Activated gamma-delta T cell treated with anti-CD3 and anti-CD28 coated beads, Interleukin-2, amount 50 U/mL, for 16 hours (primary cell): ENCODE results near the gene RIMBP2.
A peak's percentile ranks its signal among the peaks of the same experiment; 100 is the strongest.
"Not testable (repeated sequence)": the region's sequence is repeated elsewhere in the genome, so short reads cannot be mapped to it uniquely, and the experiment has no call there.

ENCODE experiments used
- DNase-seq: peaks from one replicate; pipeline ENCODE4 v3.0.0-alpha.2; 2020; ENCODE audit warnings: low read depth

RIMBP2 gene

DNA sequence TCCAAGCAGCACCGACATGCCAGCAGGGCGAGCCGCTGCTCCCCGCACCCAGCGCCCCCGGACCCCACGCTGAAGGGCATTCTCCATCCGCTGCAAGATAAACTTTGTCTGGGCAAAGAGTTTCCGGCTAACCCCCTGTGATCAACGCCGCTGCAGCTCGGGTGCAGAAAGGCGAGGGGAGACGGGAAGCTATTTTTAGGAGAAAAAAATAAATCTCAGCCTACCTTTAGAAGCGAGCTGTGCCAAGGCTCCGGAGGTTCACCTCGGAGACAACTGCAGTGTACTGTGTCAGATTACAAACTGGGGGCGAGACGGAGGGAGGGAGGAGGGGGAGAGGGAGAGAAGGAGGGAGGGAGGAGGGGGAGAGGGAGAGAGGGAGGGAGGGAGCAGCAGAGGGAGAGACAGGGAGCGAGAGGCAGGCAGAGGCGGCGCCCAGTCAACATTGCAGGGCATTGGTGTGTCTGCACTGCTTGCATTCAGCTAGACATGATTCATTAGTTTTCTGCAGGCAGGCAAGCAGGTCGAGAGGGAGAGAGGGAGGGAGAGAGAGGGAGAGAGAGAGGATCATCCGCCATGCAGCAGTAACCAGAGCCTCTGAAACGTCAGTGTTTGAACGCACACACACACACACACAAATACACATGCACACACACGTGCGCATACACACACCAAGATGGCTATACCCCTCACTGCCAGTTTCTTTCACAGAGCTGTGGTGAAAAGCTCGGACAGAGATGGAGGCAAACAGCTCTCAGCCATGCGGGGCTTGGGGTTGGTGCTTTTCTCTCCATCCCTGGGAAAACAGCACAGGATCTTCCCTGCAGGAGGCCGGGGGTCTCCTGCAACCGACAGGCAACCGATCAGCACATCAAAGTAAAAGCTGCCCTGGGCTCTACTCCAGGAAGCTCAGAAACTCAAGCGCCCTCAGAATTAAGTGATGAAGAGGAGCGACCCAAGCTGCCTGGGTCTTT lies at the start of gene RIMBP2:
Gene RIMBP2 (minus strand): TSS at position 302 of the 971 bp plus-strand sequence. CDS start 237,286 bp downstream, outside the sequence.
- no peak for DNase-seq

DNA sequence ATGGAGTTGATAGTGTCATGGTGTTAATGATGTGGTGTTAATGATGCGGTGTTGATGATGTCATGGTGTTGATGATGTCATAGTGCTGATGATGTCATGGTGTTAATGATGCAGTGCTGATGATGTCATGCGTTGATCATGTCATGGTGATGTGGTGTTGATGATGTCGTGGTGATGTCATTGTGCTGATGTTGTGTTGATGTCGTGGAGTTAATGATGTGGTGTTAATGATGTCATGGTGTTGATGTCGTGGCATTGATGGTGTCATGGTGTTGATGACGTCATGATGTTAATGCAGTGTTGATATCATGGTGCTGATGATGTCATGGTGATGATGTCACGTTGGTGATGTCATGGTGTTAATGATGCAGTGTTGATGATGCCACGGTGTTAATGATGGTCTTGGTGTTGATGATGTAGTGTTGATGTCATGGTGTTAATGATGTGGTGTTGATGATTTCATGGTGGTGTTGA lies 49.1 kb upstream of the RIMBP2 start:
- no peak for DNase-seq

DNA sequence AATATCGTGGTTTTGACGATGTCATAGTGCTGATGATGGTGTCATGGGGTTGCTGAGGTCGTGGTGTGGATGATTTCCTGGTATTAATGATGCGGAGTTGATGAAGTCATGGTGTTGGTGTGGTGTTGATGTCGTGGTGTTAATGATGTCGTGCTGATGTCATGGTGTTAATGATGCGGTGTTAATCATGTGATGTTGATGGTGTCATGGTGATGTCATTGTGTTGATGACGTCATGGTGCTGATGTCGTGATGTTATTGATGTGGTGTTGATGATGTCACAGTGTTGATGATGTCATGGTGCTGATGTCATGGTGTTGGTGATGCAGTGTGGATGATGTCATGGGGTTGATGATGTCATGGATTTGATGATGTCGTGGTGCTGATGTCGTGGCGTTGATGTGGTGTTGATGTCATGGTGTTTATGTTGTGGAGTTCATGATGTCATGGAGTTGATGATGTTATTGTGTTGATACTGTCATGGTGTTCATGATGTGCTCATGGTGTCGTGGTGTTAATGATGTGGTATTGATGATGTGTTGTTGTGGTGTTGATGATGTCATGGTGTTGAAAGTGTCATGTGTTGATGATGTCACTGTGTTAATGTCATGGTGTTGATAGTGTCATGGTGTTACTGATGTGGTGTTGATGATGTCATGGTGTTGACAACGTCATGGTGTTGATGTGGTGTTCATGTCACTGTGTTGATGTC lies 48.5 kb upstream of the RIMBP2 start:
- no peak for DNase-seq

GRCh38 chr12:130764073-130764472 lies 48.0 kb upstream of the RIMBP2 start:
- no peak for DNase-seq

DNA sequence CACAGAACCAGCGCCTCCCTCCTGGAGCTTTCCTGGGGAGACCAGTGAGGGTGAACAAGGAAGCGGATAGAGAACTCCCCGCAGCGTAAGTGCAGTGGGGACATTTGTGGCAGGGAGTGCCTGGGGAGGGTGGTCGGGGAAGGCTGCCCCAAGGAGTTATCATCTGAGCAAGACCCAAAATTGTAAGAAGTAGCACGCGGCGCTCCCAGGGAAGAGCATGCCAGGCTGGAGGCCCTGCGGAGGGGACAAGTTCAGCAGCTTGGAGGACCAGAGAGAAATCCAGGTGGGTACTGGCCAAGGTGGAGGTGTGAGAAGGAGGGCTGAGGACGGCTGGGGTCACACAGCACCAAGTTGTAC lies 46.2 kb upstream of the RIMBP2 start:
- DNase-seq: no peak

DNA sequence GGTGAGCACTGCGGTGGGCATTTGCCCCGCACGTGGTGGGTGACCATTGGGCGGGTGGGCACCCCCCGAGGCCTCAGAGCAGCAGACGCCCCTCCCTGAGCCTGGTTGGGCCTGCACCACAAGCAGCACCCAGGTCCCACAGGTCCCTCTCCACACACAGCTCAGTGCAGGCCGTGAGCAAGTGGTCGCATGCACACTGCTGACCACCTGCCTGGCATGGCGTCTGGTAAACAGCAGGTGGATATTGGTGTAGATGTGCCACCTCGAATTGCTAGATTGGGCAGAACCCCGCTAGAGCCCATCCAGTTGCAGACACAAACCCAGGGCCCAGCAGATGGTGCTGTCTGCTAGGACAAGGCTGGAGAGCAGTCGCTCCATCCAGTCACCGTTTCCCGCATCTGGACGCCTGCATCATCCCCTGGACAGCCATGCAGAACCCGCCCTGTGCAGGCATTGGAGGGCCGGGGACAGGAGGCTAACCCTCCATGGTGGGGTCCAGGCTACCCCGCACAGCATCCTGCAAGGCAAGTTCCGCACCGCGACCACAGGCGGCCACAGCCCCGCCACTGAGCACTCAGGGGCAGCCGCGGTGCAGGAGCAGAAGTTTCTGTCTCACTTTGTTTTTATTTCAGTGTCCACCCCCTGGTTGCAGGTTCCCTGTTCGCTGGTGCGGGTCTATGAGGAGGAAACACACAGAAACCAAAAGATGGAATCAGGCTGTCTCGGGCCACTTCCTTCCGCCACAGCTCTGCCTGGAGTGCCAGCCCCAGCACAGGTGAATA lies 45.6 kb upstream of the RIMBP2 start:
- DNase-seq: peak; percentile 16

GRCh38 chr12:130754234-130754901 lies 38.3 kb upstream of the RIMBP2 start:
- DNase-seq: no peak

DNA sequence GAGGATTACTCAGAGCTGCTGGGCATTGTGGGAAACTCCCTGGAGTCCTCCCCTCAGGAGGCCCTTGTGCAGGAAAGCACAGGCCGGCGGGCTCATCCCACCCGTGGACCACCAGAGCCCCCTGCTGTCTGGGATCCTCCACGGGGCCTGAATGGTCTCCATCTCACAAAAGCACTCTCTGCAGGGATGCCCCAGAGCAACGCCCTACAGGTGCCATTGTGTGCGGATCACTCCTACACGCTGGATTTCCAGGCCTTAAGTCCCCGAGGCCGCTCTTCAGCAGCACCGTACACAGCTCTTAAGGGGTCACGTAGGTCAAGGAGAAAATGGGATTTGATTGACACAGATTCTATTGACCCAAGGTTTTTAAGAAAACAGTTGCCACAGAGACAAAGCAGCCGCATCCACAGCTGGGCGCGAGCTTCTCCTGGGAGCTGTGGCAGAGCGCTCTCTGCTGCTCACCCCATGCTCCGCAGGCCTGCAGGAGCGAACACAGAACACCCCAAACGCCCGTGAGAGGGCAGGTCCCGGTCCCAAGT lies 36.7 kb upstream of the RIMBP2 start:
- DNase-seq: no peak

DNA sequence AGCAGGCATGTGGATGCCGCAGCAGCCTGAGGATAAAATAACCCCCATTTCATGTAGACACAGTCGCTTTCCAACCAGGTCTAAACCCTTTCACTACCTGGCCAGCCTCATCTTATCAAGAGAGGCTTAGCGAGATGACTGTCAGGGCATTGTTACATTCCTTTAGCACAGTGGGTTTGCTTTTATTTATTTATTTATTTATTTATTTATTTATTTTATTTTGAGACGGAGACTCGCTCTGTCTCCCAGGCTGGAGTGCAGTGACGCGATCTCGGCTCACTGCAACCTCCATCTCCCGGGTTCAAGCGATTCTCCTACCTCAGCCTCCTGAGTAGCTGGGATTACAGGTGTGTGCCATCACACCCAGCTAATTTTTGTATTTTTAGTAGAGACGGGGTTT lies 35.9 kb upstream of the RIMBP2 start:
- not testable (repeated sequence) for DNase-seq

- no peak for DNase-seq
Measured at GRCh38 chr12:130748786-130749185, 32.7 kb upstream of the RIMBP2 start.

DNA sequence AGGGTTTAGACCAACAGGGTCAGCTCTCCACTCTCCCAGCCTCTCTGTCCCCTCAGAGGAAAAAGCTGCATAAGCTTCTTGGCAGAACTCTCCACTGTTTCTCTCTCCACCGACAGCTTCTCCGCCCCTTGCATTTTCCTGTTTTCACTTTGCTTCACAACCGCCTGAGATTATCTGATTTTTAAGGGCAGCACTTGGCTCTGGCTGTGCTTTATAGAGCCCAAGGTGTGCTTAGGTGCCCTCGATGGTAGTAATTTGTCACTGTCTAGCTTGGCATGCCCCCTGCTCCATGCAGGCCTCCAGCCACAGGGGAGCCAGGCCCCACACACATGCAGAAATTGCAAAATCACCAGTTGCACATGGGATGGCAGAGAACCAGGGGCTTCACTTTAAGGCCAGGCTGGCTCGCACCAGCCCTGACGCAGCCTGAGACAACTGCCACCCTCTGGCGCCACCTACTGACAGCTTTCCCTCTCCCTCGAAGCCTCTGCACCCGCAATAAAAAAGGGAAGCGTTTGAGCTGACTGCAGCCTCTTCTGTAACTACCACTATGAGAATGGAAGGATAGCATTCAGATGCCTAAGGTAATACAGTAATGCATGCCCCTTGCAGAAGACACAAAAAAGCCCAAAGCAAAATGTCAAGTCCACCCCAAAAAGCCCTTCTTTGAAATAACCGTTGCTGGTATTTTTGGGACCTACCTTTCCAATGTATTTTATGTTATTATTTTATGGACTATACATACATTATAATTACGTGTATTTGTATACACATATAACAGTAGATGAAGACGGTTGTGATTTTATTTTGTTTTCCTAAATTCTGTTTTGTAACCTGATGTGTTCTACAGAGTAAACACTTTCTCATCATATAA lies 32.0 kb upstream of the RIMBP2 start:
- peak; percentile 43 for DNase-seq

DNA sequence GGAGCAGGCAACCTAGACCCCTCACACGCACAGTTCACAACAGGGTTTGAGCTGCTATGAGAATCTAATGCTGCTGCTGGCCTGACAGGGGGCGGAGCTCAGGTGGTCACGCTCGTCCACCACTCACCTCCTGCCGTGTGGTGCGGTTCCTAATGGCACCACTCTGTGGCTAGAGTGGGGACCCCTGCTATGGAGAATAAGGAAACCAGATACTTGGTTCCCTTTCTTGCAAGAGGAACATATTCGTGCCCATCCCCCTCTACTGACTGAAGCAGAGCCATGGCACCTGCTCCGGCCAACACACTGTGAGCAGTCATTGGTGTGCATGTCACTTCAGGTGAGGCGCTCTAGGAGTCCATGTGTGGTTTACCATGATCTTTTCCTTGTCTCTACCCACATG lies 30.4 kb upstream of the RIMBP2 start:
- DNase-seq: no peak

DNA sequence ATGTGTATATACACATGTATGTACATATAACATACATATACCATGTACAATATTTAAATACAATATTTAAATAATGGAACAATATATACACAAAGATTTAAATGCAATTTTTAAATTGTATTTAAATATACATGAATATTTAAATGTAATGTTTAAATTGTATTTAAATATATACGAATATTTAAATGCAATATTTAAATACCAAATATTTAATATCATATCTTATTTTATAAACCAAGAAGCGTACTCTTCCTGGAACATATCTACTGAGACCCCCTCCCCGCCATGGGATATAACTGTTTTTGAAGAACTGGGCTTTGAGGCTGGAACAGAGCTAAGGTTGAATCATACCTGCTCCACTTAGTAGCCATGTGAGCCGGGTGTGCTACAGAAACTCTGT lies 29.8 kb upstream of the RIMBP2 start:
- no peak for DNase-seq

DNA sequence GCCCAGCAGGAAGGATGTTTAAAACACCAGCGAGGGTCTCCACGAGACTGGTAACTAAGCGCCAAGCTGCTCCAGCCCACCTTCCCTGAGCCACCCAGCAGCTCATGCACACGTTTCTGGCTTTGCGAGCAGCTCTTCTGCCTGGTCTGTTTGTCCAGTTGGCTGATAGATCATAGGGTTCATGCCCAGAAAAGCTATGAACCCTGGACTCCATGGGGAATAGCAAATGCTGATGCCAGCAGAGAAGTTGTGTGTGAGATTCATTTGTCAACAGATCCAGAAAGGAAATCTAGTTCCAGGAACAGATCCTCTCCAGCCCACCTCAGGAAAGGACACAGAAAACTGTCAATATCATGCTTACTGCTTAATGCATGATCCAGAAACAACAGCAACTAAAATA lies 28.2 kb upstream of the RIMBP2 start:
- no peak for DNase-seq

DNA sequence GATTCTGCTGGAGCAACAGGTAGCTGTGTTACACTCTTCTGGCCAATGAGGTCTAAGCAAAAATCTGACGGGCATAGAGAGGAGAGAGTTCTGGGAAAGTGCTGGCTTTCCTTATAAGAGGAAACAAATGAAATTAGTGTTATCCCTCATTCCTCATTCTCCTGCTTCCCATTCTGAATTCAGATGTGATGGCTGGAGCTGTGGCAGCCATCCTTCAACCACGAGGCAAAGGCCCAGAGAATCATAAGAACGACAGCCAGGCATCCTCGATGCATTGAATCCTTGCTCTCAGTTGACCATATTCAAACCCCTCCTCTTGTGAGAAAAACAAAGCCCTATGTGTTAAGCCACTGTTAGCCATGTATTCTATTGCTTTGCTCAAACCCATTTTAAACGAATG lies 27.5 kb upstream of the RIMBP2 start:
- no peak for DNase-seq

DNA sequence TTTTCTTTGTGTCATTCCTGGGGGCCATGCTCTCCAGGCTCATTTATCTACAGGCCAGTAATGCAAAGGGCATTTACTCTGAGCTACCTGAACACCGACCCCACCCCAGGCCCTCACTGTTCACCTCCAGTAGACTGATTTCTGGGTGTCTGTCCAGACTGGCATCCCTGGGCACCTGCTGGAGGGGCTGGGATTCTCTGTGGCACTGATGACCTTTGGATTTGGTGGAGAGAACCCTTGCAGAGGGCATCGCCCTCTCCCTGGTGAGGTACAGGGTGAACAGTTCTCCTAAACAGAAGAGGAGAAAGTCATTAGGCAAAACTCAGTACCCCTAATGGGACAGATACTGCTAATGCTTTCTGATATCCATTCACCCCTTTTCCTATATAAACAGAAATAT lies 27.1 kb upstream of the RIMBP2 start:
- DNase-seq: no peak

DNA sequence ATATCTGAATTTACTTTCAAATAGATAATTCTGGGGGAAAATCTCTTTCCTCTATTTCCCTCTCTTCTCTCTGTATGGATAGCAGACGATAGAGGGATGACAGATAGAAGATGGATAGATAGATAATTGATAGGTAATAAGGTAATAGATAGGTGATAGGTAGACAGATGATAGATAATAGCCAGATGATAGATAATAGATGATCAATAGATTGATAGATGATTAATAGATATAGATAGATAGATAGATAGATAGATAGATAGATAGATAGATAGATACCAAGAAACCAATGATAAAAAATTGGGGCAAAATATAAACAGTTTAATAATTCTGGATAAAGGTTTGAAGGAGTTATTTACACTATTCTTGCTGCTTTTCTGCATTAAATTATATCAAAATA lies 26.6 kb upstream of the RIMBP2 start:
- DNase-seq: no peak

GRCh38 chr12:130742112-130742511 lies 26.0 kb upstream of the RIMBP2 start:
- no peak for DNase-seq

GRCh38 chr12:130739571-130739970 lies 23.5 kb upstream of the RIMBP2 start:
- DNase-seq: no peak

GRCh38 chr12:130738403-130738802 lies 22.3 kb upstream of the RIMBP2 start:
- DNase-seq: not testable (repeated sequence)

- DNase-seq: no peak
Measured at GRCh38 chr12:130737731-130738130, 21.6 kb upstream of the RIMBP2 start.
